ENCODE measurements around the gene BEND7. TPM values are rescaled to one million over a fixed set of nuclear protein-coding genes. Genes with fewer than 3 reads are reported as not detected.
"Not testable (repeated sequence)": the region's sequence is repeated elsewhere in the genome, so short reads cannot be mapped to it uniquely, and the experiment has no call there.

Gene BEND7
- total RNA-seq: 18.5 TPM
- long read RNA-seq, partial matches to known transcripts: 4 of 32 reads
- long read RNA-seq, other reads (novel, unspliced or antisense): 28 of 32 reads

- intact Hi-C loops (cut with DNase I): no loop called here
- DNase-seq (peak; percentile 51), ATAC-seq (ENCODE audit: poor library complexity) (peak; percentile 94)
Measured at GRCh38 chr10:13528875-13529713, at the start of gene BEND7. BEND7 (minus strand) TSS chr10:13529014; CDS start chr10:13528533, 481 bp downstream.

- intact Hi-C loops (cut with DNase I): no loop called here
- ATAC-seq (ENCODE audit: poor library complexity): no peak
- DNase-seq: no peak
Measured at GRCh38 chr10:13573960-13574359, 45.1 kb upstream of the BEND7 start.

- no peak for ATAC-seq (ENCODE audit: poor library complexity)
- intact Hi-C loops (cut with DNase I): no loop called here
- DNase-seq: no peak
Measured at GRCh38 chr10:13571541-13571940, 42.7 kb upstream of the BEND7 start.

- intact Hi-C loops (cut with DNase I): no loop called here
- no peak for DNase-seq
- peak; percentile 51 for ATAC-seq (ENCODE audit: poor library complexity)
Measured at GRCh38 chr10:13567030-13567429, 38.2 kb upstream of the BEND7 start.

- ATAC-seq (ENCODE audit: poor library complexity) (no peak), DNase-seq (no peak)
- intact Hi-C loops (cut with DNase I): no loop called here
Measured at GRCh38 chr10:13564576-13564975, 35.8 kb upstream of the BEND7 start.

GRCh38 chr10:13563481-13564445, 34.9 kb upstream of the BEND7 start:
- DNase-seq (no peak), ATAC-seq (ENCODE audit: poor library complexity) (no peak)
- intact Hi-C loops (cut with DNase I): no loop called here

- no peak for ATAC-seq (ENCODE audit: poor library complexity)
- intact Hi-C loops (cut with DNase I): no loop called here
- DNase-seq: no peak
Measured at GRCh38 chr10:13560597-13560996, 31.8 kb upstream of the BEND7 start.

- DNase-seq: no peak
- no peak for ATAC-seq (ENCODE audit: poor library complexity)
- intact Hi-C loops (cut with DNase I): no loop called here
Measured at GRCh38 chr10:13559124-13559700, 30.4 kb upstream of the BEND7 start.

GRCh38 chr10:13555884-13556510, 27.2 kb upstream of the BEND7 start:
- DNase-seq: no peak
- ATAC-seq (ENCODE audit: poor library complexity): no peak
- intact Hi-C loops (cut with DNase I): no loop called here

GRCh38 chr10:13550802-13551201, 22.0 kb upstream of the BEND7 start:
- intact Hi-C loops (cut with DNase I): no loop called here
- ATAC-seq (ENCODE audit: poor library complexity): no peak

GRCh38 chr10:13542533-13542932, 13.7 kb upstream of the BEND7 start:
- no peak for DNase-seq
- intact Hi-C loops (cut with DNase I): no loop called here
- ATAC-seq (ENCODE audit: poor library complexity): no peak

More at GRCh38 chr10:13550802-13551201, 22.0 kb upstream of the BEND7 start:
- DNase-seq: no peak

GRCh38 chr10:13537985-13538384, 9.2 kb upstream of the BEND7 start:
- intact Hi-C loops (cut with DNase I): loop anchor here (5.0 to 10.0 kb wide), 2 partner anchors 166 to 373 kb away; partner anchors contain the start of gene MCM10
- not testable (repeated sequence) for ATAC-seq (ENCODE audit: poor library complexity)

GRCh38 chr10:13536674-13537366, 8.0 kb upstream of the BEND7 start:
- intact Hi-C loops (cut with DNase I): loop anchor here (5.0 to 10.0 kb wide), 2 partner anchors 165 to 372 kb away; partner anchors contain the start of gene MCM10
- ATAC-seq (ENCODE audit: poor library complexity) (peak; percentile 79), DNase-seq (peak; percentile 55)

More at GRCh38 chr10:13537985-13538384, 9.2 kb upstream of the BEND7 start:
- not testable (repeated sequence) for DNase-seq

- intact Hi-C loops (cut with DNase I): loop anchor here (5.0 to 10.0 kb wide), 2 partner anchors 163 to 371 kb away; partner anchors contain the start of gene MCM10
- DNase-seq (no peak), ATAC-seq (ENCODE audit: poor library complexity) (no peak)
Measured at GRCh38 chr10:13535346-13535745, 6.5 kb upstream of the BEND7 start.

GRCh38 chr10:13529714-13529973, 830 bp upstream of the BEND7 start:
- ATAC-seq (ENCODE audit: poor library complexity) (no peak), DNase-seq (no peak)
- intact Hi-C loops (cut with DNase I): no loop called here

GRCh38 chr10:13528123-13528874, 515 bp downstream of the BEND7 start:
- ATAC-seq (ENCODE audit: poor library complexity) (peak; percentile 39), DNase-seq (peak; percentile 42)
- intact Hi-C loops (cut with DNase I): no loop called here

- intact Hi-C loops (cut with DNase I): no loop called here
Measured at GRCh38 chr10:13527864-13528122, 1.0 kb downstream of the BEND7 start.

More at GRCh38 chr10:13527864-13528122, 1.0 kb downstream of the BEND7 start:
- no peak for DNase-seq
- no peak for ATAC-seq (ENCODE audit: poor library complexity)

All from Right ventricle myocardium superior (tissue), 1 donor.